ENCODE results near the gene SNX32. TPM values are rescaled to one million over a fixed set of nuclear protein-coding genes. Genes with fewer than 3 reads are reported as not detected.
A peak's percentile ranks its signal among the peaks of the same experiment; 100 is the strongest.
"Not testable (repeated sequence)": the region's sequence is repeated elsewhere in the genome, so short reads cannot be mapped to it uniquely, and the experiment has no call there.

Gene SNX32
- total and polyA plus RNA-seq, 2 of the 13 experiments (the other 11 are each of a cell fraction or from before 2014, with no cell fraction given) = 0.09 to 0.34 TPM

GRCh38 chr11:65829459-65829858 is 4.3 kb upstream of the SNX32 start (continued):
- no peak for TF ChIP-seq HINFP (CRISPR knock-in tag; IDR thresholded peaks at IDR 0.05; ENCODE audit: low read depth)
- no peak for TF ChIP-seq FOXJ3 (CRISPR knock-in tag; IDR thresholded peaks at IDR 0.05; ENCODE audit: borderline replicate concordance)
- TF ChIP-seq RFXANK (CRISPR knock-in tag; IDR thresholded peaks at IDR 0.05) = no peak
- TF ChIP-seq HNF4A (CRISPR knock-in tag; IDR thresholded peaks at IDR 0.05) = no peak

GRCh38 chr11:65832231-65832630 is 1.5 kb upstream of the SNX32 start:
- DNase-seq (ENCODE audit: low spot score); H2AFZ ChIP-seq (ENCODE audit: low read length); H3K36me3 ChIP-seq (replicated peaks in 1 of 2; ENCODE audit: control insufficient read depth in 1 of 2, insufficient read depth in 2 of 2, low read length in 2 of 2); H3K4me1 ChIP-seq (ENCODE audit: insufficient read depth, low read length); intact Hi-C loops (cut with micrococcal nuclease; ENCODE audit: unreplicated experiment); ATAC-seq; in situ Hi-C loops (cut with HindIII; ENCODE audit: extremely low pct_ligation_motif_present, low pct_unique_long_range_greater_than_20kb); H3K9me3 ChIP-seq (ENCODE audit: low read length); H3K27ac ChIP-seq (ENCODE audit: extremely low read length, insufficient read depth, low read length); FAIRE-seq; H3K79me2 ChIP-seq (ENCODE audit: insufficient read depth, low read length); H4K20me1 ChIP-seq (ENCODE audit: insufficient read depth, low read length); POLR2A ChIA-PET; H3K4me3 ChIP-seq (replicated peaks in 1 of 3; ENCODE audit: insufficient read depth in 1 of 3, low read depth in 2 of 3, low read length in 3 of 3); H3K4me2 ChIP-seq (ENCODE audit: low read depth, low read length); BruUV-seq (replicated peaks); H3K9ac ChIP-seq (ENCODE audit: insufficient read depth, low read depth, low read length); CTCF ChIA-PET (ENCODE audit: low intra/inter-chr PET ratio, low total read pairs): not testable (repeated sequence)
- TF ChIP-seq ZNF775 (CRISPR knock-in tag; IDR thresholded peaks at IDR 0.05; ENCODE audit: borderline replicate concordance) = peak; percentile 77; the same call in 1 of the 2 replicates
- H3K27me3 ChIP-seq (ENCODE audit: control insufficient read depth in 1 of 2, insufficient read depth in 2 of 2, low read length in 2 of 2) = peaks cover 0 to 27% of the 10 kb centered on the region in 2 experiments; a peak in 1 of 5 replicates

GRCh38 chr11:65834202-65834601 is 439 bp downstream of the SNX32 start:
- Histone ChIP-seq H3K4me3 (replicated peaks in 1 of 3; ENCODE audit: insufficient read depth in 1 of 3, low read depth in 2 of 3, low read length in 3 of 3) (no peak overlapping the region), H3K4me2 (ENCODE audit: low read depth, low read length) (no peak overlapping the region), H3K9me3 (ENCODE audit: low read length) (no peaks in the 10 kb centered on the region), H3K79me2 (ENCODE audit: insufficient read depth, low read length) (no peaks in the 10 kb centered on the region), H3K36me3 (replicated peaks in 1 of 2; ENCODE audit: control insufficient read depth in 1 of 2, insufficient read depth in 2 of 2, low read length in 2 of 2) (no peaks in the 10 kb centered on the region), H2AFZ (ENCODE audit: low read length) (no peak overlapping the region), H3K9ac (ENCODE audit: insufficient read depth, low read depth, low read length) (no peak overlapping the region), H3K27ac (ENCODE audit: extremely low read length, insufficient read depth, low read length) (no peak overlapping the region), H4K20me1 (ENCODE audit: insufficient read depth, low read length) (no peaks in the 10 kb centered on the region), H3K27me3 (ENCODE audit: control insufficient read depth in 1 of 2, insufficient read depth in 2 of 2, low read length in 2 of 2) (peaks cover 0 to 26% of the 10 kb centered on the region in 2 experiments; a peak in 1 of 5 replicates), H3K4me1 (ENCODE audit: insufficient read depth, low read length) (no peaks in the 10 kb centered on the region)
- ATAC-seq (no peak), FAIRE-seq (peak; percentile 39), DNase-seq (ENCODE audit: low spot score) (no peak)
- ChIA-PET POLR2A (no interaction called here), CTCF (ENCODE audit: low intra/inter-chr PET ratio, low total read pairs) (no interaction called here)
- BruUV-seq (replicated peaks) = no TSS peak
- intact Hi-C loops (cut with micrococcal nuclease; ENCODE audit: unreplicated experiment) = no loop called here
- in situ Hi-C loops (cut with HindIII; ENCODE audit: extremely low pct_ligation_motif_present, low pct_unique_long_range_greater_than_20kb) = no loop called here
- 83% methylated on average over 5 of the region's 6 CpGs for WGBS (ENCODE audit: low lambda C conversion rate)
- no peak for TF ChIP-seq ZNF33A (CRISPR knock-in tag; IDR thresholded peaks at IDR 0.05; ENCODE audit: borderline replicate concordance)
- TF ChIP-seq PLRG1 (conservative IDR thresholded peaks at IDR 0.05) = 0 out of 2 replicates have a peak, but pooled peaks have one; percentile 73
- TF ChIP-seq ZNF234 (CRISPR knock-in tag; conservative IDR thresholded peaks at IDR 0.05) = no peak
- 0 out of 2 replicates have a peak, but pooled peaks have one; percentile 44 for TF ChIP-seq NBN (conservative IDR thresholded peaks at IDR 0.05)
- peak; percentile 32; the same call in 1 of the 2 replicates for TF ChIP-seq FOXA1 (IDR thresholded peaks at IDR 0.05)
- TF ChIP-seq FOXA1 (CRISPR knock-in tag; IDR thresholded peaks at IDR 0.05) = no peak
- TF ChIP-seq SMAD3 (CRISPR knock-in tag; IDR thresholded peaks at IDR 0.05) = no peak
- TF ChIP-seq TARDBP (CRISPR knock-in tag; IDR thresholded peaks at IDR 0.05) = no peak
- TF ChIP-seq SNRNP70 (IDR thresholded peaks at IDR 0.05; ENCODE audit: low read depth, low read length) = no peak
- no peak for TF ChIP-seq CBX2 (IDR thresholded peaks at IDR 0.05; ENCODE audit: low read depth, low read length)
- no peak for TF ChIP-seq CBX2 (CRISPR knock-in tag; IDR thresholded peaks at IDR 0.05; ENCODE audit: low read depth)
- TF ChIP-seq MAFK (conservative IDR thresholded peaks at IDR 0.05 in 1 of 2, IDR thresholded peaks at IDR 0.05 in 1 of 2; ENCODE audit: low read length in 2 of 2) = no peak
- TF ChIP-seq FOXM1 (CRISPR knock-in tag; IDR thresholded peaks at IDR 0.05) = no peak
